Glomerular endothelial cell (primary cell): ENCODE measurements around the gene CLEC11A. TPM values are rescaled to one million over a fixed set of nuclear protein-coding genes. Genes with fewer than 3 reads are reported as not detected.

Experiments used
- DNase-seq: peaks from one replicate; pipeline ENCODE4 v3.0.0-alpha.2; 2011; ENCODE audit warnings: low read depth, low spot score; ENCODE audit errors: extremely low read depth
- total RNA-seq: library from RNA; depleted of rRNA; stranded (reverse); fragments of >200 nt; gene quantifications from 2 replicates; pipeline ENCODE4 v1.2.3, GENCODE V29; 2015

CLEC11A gene
- total RNA-seq, 1 donor from 2014 or later: 14.4 TPM

GRCh38 chr19:50703915-50704796, 19.0 kb upstream of the CLEC11A start:
- DNase-seq: no peak

GRCh38 chr19:50705422-50706019, 17.6 kb upstream of the CLEC11A start:
- peak; percentile 36 for DNase-seq

GRCh38 chr19:50706387-50706786, 16.8 kb upstream of the CLEC11A start:
- DNase-seq: no peak

- no peak for DNase-seq
Measured at GRCh38 chr19:50708179-50708879, 14.8 kb upstream of the CLEC11A start.

- DNase-seq: no peak
Measured at GRCh38 chr19:50710094-50710493, 13.1 kb upstream of the CLEC11A start.

- DNase-seq: no peak
Measured at GRCh38 chr19:50710612-50711011, 12.6 kb upstream of the CLEC11A start.

GRCh38 chr19:50711196-50711595, 12.0 kb upstream of the CLEC11A start:
- DNase-seq: no peak

- DNase-seq: no peak
Measured at GRCh38 chr19:50711805-50712204, 11.4 kb upstream of the CLEC11A start.

- DNase-seq: no peak
Measured at GRCh38 chr19:50712833-50713232, 10.3 kb upstream of the CLEC11A start.

GRCh38 chr19:50713556-50714236, 9.5 kb upstream of the CLEC11A start:
- DNase-seq: no peak

GRCh38 chr19:50716178-50717025, 6.8 kb upstream of the CLEC11A start:
- no peak for DNase-seq

- DNase-seq: no peak
Measured at GRCh38 chr19:50717026-50717723, 6.0 kb upstream of the CLEC11A start.

- DNase-seq: no peak
Measured at GRCh38 chr19:50717891-50718254, 5.3 kb upstream of the CLEC11A start.

GRCh38 chr19:50718255-50719118, 4.7 kb upstream of the CLEC11A start:
- no peak for DNase-seq

GRCh38 chr19:50719119-50719435, 4.1 kb upstream of the CLEC11A start:
- no peak for DNase-seq

- DNase-seq: no peak
Measured at GRCh38 chr19:50719566-50719965, 3.6 kb upstream of the CLEC11A start, which contains the start of gene SHANK1. Gene SHANK1 (minus strand): TSS chr19:50719802. CDS start chr19:50716919, 2,883 bp downstream.

- DNase-seq: no peak
Measured at GRCh38 chr19:50720181-50720920, 2.8 kb upstream of the CLEC11A start.

- DNase-seq: no peak
Measured at GRCh38 chr19:50720921-50721381, 2.2 kb upstream of the CLEC11A start.
